Right lung (tissue), 10 donors: ENCODE measurements around the gene NXF2. TPM values are rescaled to one million over a fixed set of nuclear protein-coding genes. Genes with fewer than 3 reads are reported as not detected.
A peak's percentile ranks its signal among the peaks of the same experiment; 100 is the strongest.
"Not testable (repeated sequence)": the region's sequence is repeated elsewhere in the genome, so short reads cannot be mapped to it uniquely, and the experiment has no call there.

Source experiments
- DNase-seq, 2 donors: peaks; one replicate each; pipeline ENCODE4 v3.0.0-alpha.2; 2013
- long read RNA-seq, 8 donors: transcript quantifications; one replicate each; lab custom pipeline, GENCODE V29; 2026
- polyA plus RNA-seq, 5 donors: library from polyadenylated mRNA; unstranded; fragments of 120-200 nt; gene quantifications; one replicate each; pipeline versions ENCODE4 v1.2.1 to v1.2.3, GENCODE V29; 2013; ENCODE audit warnings: inconsistent platforms in 1 of 5, low replicate concordance in 1 of 5; ENCODE audit not compliant: insufficient read length in 5 of 5, insufficient read depth in 1 of 5

NXF2 gene
- polyA plus RNA-seq, result under 1 TPM in 3 of 5 donors, not detected in 2; 0.13 to 0.33 (median 0.14) TPM
- long read RNA-seq, donor 1, result 0 reads
- long read RNA-seq, donor 2, result 0 reads
- long read RNA-seq, donor 3, result 0 reads
- long read RNA-seq, donor 4, result 0 reads
- long read RNA-seq, donor 5, result 0 reads
- long read RNA-seq, donor 6, result 0 reads
- long read RNA-seq, donor 7, result 0 reads
- long read RNA-seq, donor 8, result 0 reads

- DNase-seq, result not testable (repeated sequence)
Measured at GRCh38 chrX:102246893-102247292, at the start of gene NXF2. TSS of gene NXF2 (plus strand) at chrX:102247167. CDS start at chrX:102307079, 59,912 bp downstream.

- not testable (repeated sequence) for DNase-seq
Measured at GRCh38 chrX:102207940-102208339, 39.0 kb upstream of the NXF2 start.

GRCh38 chrX:102214986-102215385 lies 32.0 kb upstream of the NXF2 start, which contains the start of gene TCP11X1:
TSS of gene TCP11X1 (plus strand) at chrX:102215301.
- DNase-seq, result not testable (repeated sequence)

- DNase-seq, result not testable (repeated sequence)
Measured at GRCh38 chrX:102216497-102216896, 30.5 kb upstream of the NXF2 start.

- DNase-seq, result not testable (repeated sequence)
Measured at GRCh38 chrX:102235678-102236077, 11.3 kb upstream of the NXF2 start.

GRCh38 chrX:102240265-102240664 lies 6.7 kb upstream of the NXF2 start:
- not testable (repeated sequence) for DNase-seq

GRCh38 chrX:102272231-102272630 lies 25.3 kb downstream of the NXF2 start:
- not testable (repeated sequence) for DNase-seq

- no peak for DNase-seq
Measured at GRCh38 chrX:102338162-102338561, 91.2 kb downstream of the NXF2 start.

GRCh38 chrX:102339312-102340298 lies 92.6 kb downstream of the NXF2 start:
- no peak for DNase-seq

- no peak for DNase-seq
Measured at GRCh38 chrX:102341867-102342266, 94.9 kb downstream of the NXF2 start.

GRCh38 chrX:102345916-102346315 lies 98.9 kb downstream of the NXF2 start:
- DNase-seq, result peak in 1 of 2 donors; percentile 25

Other genes starting within 250 kb of the NXF2 start
- 1 to 10 TPM; 1.7 to 2.5 (median 2.2) TPM for gene TCEAL2, start 121.5 kb upstream of the NXF2 start, polyA plus RNA-seq
- gene TCEAL6, start 104.7 kb upstream of the NXF2 start, polyA plus RNA-seq, result under 1 TPM in 2 of 5 donors, not detected in 3; 0.10 to 0.21 TPM
- 1 to 10 TPM; 2.5 to 3.1 (median 3.0) TPM for gene BEX5, start 91.2 kb upstream of the NXF2 start, polyA plus RNA-seq
- not detected for gene TCP11X1, start 31.9 kb upstream of the NXF2 start, polyA plus RNA-seq
- under 1 TPM in 4 of 5 donors, not detected in 1; 0.36 to 0.76 (median 0.61) TPM for gene NXF2B, start 192.8 kb downstream of the NXF2 start, polyA plus RNA-seq
- under 1 TPM in 3 of 5 donors, not detected in 2; 0.45 to 0.59 (median 0.52) TPM for gene TCP11X2, start 224.6 kb downstream of the NXF2 start, polyA plus RNA-seq